ENCODE measurements around the gene ALKAL2.

ALKAL2 gene

DNA sequence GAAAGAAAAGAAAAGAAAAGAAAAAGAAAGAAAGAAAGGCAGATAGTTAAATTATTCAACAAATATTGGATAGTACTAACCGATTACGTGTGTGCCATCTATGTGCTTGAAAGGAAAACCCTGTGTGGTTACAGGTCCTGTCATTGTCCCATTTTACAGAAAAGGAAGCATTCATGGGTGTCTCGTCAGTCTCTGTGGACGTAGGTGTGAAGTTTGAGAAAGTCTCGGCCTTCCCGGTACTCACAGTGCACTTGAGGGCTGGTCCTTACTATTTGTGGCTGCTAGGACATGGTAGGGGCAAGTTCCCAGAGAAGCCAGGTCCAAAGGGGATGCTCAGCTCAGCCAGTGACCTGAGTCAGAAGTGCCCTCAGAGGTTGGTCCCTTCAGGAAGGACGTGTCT, 43.3 kb downstream of the ALKAL2 start:
- DNase-seq = no peak

GRCh38 chr2:238869-239268, 49.0 kb downstream of the ALKAL2 start:
- DNase-seq = no peak

DNA sequence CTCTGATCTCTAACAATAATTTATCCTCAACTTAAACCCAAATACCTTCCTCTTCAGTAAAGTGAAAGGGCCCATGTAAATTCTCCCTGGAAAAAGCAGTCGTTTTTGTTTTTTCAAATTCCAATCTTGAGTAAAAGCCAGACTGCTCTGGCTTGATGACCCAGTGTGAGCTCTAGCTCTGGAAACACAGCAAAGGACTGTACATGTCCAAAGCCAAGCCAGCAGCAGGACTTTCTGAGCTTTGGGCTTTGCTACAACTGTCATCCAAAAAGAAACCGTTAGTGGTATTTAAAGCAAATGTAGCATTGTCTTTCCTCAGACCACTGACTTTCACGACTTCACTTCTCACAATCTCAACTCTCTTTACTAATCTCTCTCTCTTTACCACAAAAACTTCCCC, 49.5 kb downstream of the ALKAL2 start:
- DNase-seq = peak in 1 of 14 donors; percentile 52

GRCh38 chr2:237878-238277, 50.0 kb downstream of the ALKAL2 start:
- peak in 2 of 14 donors; percentile 18 to 40 for DNase-seq

DNA sequence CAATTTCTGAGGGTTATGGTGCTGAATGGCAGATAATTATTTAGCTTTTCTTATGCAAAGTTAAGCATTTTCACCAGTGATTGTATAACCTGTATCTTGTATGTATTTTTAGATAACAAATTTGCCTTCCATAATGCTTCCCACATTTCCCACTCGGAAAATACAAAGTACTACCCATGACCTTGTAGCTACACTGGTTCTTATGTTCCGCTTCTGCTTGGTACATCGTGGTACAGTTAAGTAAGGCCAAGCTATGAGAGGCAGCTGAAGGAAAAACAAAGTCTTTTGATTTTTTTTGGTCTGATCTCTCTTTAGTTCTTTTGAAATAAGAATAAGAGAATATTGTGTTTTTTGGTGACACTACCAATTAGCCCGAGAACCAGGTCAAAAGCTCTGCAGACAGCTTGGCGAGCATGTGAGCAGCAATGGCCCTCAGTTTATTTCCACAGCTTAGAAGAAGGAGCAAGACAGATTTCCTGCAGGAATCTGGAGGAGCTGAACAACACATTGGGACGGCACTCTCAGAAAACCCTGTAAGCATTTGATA, 50.8 kb downstream of the ALKAL2 start:
- DNase-seq = peak in 2 of 14 donors; percentile 3 to 24

DNA sequence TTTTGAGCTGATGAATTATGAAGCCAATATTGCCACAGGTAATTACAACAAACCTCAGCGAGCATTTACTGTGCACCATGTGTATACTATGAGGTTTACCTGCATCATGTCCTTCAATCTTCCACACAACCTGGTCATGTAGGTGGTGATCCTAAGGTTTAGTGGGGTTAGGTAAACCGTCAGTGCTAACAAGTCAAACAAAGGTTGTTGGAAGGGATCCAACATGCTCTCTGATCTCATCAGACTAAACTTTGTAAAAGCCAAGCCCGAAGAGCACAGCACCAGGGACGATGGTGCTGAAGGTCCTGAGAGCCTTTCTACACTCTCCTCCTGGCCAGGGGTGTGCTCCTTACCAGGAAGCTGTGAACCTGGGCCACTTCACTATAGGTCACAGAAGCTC, 53.5 kb downstream of the ALKAL2 start:
- DNase-seq = no peak

DNA sequence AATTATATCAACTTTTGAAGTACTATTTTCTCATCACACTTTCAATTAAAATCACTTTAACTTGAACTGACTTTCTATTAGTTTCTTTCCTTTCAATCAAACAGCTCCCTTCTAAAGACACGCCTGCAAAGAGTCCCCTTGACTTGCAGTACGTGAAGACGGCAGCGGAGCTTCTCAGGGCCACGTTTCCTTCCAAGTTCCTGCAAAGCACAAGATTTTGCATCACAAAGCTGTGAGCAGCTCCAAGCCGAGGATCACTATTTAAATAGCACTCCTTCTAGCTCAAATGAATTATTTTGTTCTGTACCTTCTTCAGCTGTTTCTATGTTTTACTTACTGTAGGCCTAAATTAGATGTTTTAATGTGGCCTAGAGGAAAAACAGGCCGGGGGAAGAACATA, 54.9 kb downstream of the ALKAL2 start:
- no peak for DNase-seq

DNA sequence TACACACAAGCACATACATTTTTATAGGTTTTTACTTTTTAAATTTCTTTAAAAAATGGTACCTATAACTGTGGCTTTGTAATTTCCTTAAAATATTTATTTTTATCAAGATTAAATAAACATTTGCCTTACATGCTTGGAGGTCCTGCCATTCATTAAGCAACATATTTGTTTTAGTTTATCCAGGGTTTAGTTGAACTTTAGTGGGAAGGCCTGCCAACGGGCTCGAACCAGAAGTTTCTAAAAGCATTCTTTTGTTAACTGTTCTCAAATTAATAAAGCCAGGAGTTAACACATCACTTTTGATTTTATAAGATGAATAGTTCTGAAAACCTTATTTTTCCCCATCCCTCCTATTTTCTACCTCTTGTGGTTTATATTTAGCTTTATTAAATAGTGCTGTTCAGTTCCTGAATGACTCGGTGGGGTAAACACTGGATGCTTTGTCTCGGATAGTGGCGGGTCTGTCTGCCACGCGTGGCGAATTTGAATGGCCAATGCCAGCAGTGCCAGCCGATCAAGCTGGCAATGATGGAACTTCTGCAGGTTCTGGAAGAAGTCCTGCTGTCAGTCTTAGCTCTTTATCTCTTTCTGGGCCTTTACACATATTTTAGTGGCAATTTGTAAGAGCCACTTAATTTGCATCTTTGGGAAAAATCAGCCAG, 56.2 kb downstream of the ALKAL2 start:
- peak in 11 of 14 donors; percentile 27 to 71 (median 56) for DNase-seq

Data from C1 segment of cervical spinal cord (tissue), 14 donors.